RPMI7951 (cell line): ENCODE measurements around the gene LAMA1. TPM values are rescaled to one million over a fixed set of nuclear protein-coding genes. Genes with fewer than 3 reads are reported as not detected.

ENCODE experiments used
- DNase-seq: peaks from one replicate; pipeline ENCODE4 v3.0.0-alpha.2; 2012; ENCODE audit warnings: low read depth
- total RNA-seq: library from RNA; depleted of rRNA; stranded (reverse); fragments of >200 nt; shearing (Covaris generic); gene quantifications from 2 replicates; pipeline ENCODE4 v1.2.3, GENCODE V29; 2014

The LAMA1 gene
- total RNA-seq, 1 experiment from 2014 or later: 1.2 TPM

DNA sequence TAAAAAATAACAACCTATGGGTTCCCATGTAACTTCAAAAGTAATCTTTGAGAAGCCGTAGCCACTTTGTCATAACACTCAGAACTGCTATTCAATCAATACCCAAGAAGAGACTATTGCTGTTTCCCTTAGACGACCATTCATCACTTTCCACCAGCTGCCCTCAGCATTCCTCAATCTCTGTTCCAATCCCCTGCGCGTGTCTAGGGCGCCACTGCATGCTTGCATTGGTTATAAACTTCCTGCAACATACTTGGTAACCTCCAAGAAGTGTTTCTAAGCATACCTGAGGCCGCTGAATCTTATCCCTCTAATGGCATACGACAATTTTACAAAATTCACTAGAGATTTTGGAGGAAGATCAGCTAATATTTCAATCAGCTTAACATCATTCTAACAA is 134.2 kb downstream of the LAMA1 start:
- DNase-seq: no peak

- DNase-seq: no peak
These were observed 135.2 kb downstream of the LAMA1 start for GRCh38 chr18:6982398-6982797.

GRCh38 chr18:6980363-6980762 is 137.2 kb downstream of the LAMA1 start:
- no peak for DNase-seq

- no peak for DNase-seq
These were observed 137.6 kb downstream of the LAMA1 start for GRCh38 chr18:6979954-6980353.

DNA sequence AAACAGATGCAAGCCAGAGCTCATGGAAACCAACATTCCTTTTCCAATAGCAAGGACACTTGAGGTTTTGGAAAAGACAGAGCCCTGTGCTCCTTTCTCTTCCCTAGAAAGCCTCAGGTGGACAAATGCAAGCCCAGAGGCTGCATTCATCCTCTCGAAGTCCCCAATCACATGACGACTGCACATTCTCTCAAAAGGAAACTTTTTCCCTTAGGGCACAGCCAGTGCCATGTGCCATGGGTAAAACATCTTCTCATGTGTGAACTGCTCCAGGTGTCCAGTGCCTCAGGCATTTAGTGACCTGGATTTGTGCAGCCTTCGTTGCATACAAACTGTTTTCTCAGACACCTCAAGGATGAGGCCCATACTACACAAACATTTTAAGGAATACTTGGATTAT is 140.7 kb downstream of the LAMA1 start:
- DNase-seq: no peak

GRCh38 chr18:6975084-6975483 is 142.5 kb downstream of the LAMA1 start:
- no peak for DNase-seq

DNA sequence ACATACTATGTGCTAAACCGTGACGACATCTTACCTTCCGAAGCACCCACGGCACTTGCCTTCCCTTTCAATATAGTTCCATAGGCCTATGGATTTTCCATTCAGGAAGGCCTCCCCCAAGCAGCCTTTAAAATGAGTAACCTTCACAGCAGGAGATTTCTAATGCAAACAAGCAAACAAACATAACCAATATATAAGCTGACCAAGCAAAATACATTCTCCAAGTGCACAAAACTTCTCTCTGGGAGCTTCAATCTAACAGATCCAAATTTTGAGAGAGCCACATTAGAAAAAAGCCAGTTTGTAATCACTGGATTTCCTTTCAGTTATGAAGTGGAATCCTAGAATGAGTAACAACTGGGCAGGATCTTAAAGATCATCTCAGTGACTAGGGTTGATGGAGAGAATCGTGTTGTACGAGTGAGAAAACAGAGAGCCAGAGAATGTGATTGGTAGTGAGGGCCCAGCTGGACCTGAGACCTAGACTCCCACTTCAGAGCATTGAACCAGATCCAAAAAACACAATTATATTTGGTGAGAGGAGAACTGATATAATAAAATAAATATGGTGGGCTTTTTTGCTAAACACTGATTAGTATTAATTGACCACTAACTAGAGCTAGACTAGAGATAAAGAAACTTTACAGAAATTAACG is 145.6 kb downstream of the LAMA1 start:
- no peak for DNase-seq

GRCh38 chr18:6963452-6964097 is 154.0 kb downstream of the LAMA1 start:
- DNase-seq: no peak

GRCh38 chr18:6962571-6963451 is 154.8 kb downstream of the LAMA1 start:
- DNase-seq: no peak

DNA sequence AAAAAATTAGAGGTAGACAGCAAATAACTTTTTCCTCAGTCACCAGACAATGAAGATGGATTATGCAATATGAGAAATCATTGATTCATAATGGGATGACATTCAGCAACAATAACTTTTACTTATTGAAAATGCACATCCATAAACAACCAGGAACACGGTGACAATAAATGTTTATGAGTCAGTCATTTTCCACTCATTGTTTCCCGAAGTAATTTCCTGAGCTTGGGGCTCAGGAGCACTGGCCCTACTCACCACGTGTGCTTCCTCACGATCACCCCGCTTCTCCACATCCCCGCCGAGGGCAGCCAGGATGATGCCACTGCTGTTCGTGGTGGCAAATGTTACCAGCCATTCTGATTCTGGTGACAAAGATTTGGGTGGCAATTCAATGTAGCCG is 156.3 kb downstream of the LAMA1 start:
- DNase-seq: no peak

GRCh38 chr18:6960656-6961055 is 156.9 kb downstream of the LAMA1 start:
- peak; percentile 65 for DNase-seq

GRCh38 chr18:6960124-6960523 is 157.5 kb downstream of the LAMA1 start:
- DNase-seq: no peak

GRCh38 chr18:6959110-6959509 is 158.5 kb downstream of the LAMA1 start:
- DNase-seq: no peak

DNA sequence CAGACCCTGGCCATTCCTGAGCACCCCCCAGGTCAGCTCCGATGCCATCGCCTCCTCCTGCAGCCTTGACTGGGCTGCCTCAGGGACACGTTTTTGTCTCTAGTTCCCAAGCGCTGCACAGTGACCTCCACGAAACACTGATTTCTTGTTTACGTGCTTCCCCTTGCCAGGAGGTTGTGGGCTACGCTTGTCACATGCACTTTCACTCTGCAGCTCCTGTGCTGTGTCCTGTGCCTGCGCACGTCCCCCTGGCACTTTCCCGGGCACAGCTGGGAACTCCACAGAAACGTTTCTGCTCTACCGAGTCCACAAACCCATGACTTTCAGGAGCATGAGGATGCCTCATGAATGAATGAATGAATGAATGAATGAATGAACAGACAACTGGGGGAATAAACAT is 160.6 kb downstream of the LAMA1 start:
- no peak for DNase-seq

DNA sequence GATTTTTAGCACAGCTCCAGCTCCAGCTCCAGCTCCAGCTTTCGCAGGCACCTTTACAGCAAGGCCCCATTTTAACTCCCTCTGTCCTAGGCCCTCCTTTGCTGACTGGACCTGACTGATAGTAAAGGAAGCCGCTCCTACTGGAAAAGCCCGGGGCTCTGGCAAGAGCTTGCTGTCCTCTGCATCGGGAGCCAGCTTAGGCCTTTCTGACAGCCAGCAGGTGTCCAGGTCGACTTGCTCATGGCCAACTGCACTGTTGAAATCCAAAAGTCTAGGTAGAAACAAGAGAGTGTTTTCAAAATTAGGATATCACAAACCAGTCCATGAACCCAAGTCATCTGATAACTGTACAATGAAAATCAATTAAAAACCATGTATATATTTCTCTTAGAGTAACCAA is 161.1 kb downstream of the LAMA1 start:
- DNase-seq: no peak

GRCh38 chr18:6955304-6955703 is 162.3 kb downstream of the LAMA1 start:
- no peak for DNase-seq

- no peak for DNase-seq
These were observed 163.1 kb downstream of the LAMA1 start for GRCh38 chr18:6954501-6954900.

DNA sequence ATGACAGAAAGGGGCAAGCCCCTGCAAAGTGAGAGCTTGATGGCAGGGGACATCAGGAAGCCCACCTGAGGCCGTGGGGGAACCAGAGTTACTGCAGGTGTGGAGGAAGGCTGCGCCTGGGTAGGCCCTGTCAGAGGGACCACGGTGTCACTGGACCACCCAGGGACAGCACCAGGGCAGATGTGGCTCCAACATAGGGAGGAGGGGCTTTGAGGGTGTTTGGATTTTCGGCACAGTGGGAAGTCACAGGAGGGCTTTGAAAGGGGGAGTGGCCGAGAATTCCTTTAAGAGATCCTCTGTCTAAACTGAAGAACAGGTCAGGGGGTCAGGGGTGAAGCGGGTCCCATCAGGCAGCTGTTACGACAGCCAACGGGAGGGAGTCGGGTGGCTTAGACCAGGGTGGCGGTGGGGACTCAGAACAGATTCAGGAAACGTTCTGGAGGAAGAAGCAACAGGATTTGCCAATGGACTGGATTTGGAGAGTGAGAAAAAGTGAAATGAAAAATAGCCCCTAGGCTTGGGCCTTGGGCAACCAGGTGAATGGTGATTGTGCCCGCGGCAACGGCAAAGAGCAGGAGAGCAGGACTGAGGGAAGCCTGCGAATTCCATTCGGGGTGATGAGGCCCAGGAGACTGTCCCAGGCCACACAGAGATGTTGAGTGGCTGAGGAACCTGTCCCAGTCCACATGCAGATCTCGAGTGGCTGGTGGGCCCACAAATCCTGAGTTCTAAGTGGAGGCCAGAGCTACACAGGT is 166.1 kb downstream of the LAMA1 start:
- DNase-seq: no peak

DNA sequence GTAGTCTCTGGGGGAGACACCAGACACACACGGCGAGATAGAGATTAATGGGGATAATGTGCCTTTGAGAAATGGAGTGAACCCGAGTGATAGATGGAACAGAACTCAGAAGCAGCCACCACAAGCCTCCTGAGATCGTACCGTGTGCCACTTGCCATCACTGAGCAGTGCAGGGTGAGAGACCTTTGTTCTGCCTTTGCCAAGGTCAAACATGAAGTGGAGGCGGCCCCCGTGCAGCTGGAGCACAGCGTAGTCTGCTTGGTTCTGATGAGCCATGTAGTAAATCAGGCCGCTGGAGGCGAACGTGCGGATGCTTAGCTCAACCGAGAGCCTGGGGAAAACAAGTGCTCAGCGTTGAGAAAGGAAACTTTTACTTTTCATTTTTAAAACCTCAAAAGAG is 167.0 kb downstream of the LAMA1 start:
- no peak for DNase-seq

DNA sequence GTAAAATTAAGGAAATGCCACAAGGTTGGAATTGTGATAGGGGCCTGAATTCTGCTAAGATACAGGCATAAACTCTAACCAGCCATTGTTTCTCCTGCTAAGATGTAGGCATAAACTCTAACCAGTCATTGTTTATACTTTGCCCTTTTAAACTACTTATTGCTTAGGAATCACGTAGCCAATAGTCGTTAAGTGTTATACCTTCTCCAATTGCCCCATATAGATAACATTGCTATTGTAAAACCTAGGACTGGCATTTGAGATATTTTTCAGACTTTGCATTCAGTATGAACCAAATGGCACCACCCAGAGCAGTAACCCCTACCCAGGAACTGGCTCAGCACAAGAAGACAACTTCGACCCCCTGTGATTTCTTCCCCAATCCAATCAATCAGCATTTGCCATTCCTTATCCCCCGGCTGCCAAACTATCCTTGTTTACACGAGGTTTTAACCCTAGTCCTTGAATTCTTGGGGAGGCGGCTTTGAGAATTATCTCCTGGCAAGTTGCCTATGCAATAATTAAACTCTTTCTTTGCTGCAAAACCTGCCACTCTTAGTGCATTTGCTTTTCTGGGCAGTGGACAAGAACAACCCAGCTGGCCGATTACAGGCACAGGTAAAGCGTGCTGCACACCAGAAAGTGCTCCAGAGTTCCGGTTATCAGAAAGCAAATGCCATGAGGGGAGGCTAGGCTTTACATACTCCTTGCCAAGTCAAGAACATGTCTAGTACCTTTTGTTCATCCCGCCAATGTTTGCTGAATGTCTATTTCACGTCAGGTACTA is 167.6 kb downstream of the LAMA1 start:
- no peak for DNase-seq
